Thyroid gland (tissue), 4 donors: ENCODE results near the gene CTDP1.

Source experiments
- POLR2A ChIP-seq, 2 donors: fragments of 450-650 bp; IDR thresholded peaks; one replicate each; pipeline ENCODE4 v1.6.1; 2017; ENCODE audit warnings: antibody characterized with exemption in 2 of 2, mild to moderate bottlenecking in 2 of 2, moderate library complexity in 1 of 2
- TF ChIP-seq, protein P1 (sequence below), 6 experiments: fragments of 200-600 bp in 3 of 6; fragments of 450-650 bp in 3 of 6; sonication (generic) in 3 of 6; IDR thresholded peaks; one replicate each; pipeline ENCODE4 v1.5.1; 2016 to 2019; ENCODE audit warnings: antibody characterized with exemption in 6 of 6, mild to moderate bottlenecking in 2 of 6, inconsistent platforms in 1 of 6, moderate library complexity in 1 of 6

DNA sequence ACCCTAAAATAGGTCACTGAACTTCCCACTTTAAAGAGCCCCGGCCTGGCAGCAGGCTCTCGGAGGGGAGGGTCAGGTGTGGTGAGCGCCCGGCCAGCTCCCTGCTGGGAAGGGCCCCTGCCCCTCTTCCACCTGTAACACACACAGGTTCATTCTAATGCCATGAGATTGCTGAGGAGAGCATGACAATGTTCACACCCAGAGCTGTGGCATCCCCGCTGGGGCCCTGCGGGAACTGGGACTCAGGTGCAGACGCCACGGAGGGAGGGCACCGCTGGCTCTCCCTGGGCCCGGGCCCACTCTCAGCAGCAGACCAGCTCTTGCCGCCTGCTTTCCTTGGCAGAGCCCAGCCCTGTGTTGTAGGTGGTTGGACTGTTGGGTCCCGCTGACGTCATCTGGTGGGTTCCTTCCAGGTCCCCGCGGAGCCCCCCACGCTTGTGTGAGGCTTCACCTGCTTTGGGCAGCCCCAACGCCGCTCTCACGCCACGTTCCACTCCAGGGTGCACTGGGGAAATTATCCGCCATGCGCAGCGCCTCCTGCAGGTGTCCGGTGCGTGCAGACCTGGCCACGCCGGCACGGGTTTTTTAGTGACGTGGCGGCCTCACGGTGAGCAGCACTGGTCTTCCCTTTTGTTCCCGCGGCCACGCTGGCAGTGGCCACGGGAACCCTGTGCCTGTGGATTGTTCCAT, 67.7 kb downstream of the CTDP1 start:
- TF ChIP-seq POLR2A (IDR thresholded peaks at IDR 0.05): no peak
- TF ChIP-seq, protein P1, sequence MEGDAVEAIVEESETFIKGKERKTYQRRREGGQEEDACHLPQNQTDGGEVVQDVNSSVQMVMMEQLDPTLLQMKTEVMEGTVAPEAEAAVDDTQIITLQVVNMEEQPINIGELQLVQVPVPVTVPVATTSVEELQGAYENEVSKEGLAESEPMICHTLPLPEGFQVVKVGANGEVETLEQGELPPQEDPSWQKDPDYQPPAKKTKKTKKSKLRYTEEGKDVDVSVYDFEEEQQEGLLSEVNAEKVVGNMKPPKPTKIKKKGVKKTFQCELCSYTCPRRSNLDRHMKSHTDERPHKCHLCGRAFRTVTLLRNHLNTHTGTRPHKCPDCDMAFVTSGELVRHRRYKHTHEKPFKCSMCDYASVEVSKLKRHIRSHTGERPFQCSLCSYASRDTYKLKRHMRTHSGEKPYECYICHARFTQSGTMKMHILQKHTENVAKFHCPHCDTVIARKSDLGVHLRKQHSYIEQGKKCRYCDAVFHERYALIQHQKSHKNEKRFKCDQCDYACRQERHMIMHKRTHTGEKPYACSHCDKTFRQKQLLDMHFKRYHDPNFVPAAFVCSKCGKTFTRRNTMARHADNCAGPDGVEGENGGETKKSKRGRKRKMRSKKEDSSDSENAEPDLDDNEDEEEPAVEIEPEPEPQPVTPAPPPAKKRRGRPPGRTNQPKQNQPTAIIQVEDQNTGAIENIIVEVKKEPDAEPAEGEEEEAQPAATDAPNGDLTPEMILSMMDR (IDR thresholded peaks at IDR 0.05): no peak
